GOT3 (cell line): ENCODE results near the gene CTSS.
"Not testable (repeated sequence)": the region's sequence is repeated elsewhere in the genome, so short reads cannot be mapped to it uniquely, and the experiment has no call there.

ENCODE experiments used
- DNase-seq: peaks from one replicate; lab custom pipeline; 2025; ENCODE audit warnings: mixed read lengths; lab: John Stamatoyannopoulos, UW

Gene CTSS

GRCh38 chr1:150775276-150775675 is 9.7 kb upstream of the CTSS start:
- no peak for DNase-seq

GRCh38 chr1:150772326-150772725 is 6.7 kb upstream of the CTSS start:
- DNase-seq, result no peak

DNA sequence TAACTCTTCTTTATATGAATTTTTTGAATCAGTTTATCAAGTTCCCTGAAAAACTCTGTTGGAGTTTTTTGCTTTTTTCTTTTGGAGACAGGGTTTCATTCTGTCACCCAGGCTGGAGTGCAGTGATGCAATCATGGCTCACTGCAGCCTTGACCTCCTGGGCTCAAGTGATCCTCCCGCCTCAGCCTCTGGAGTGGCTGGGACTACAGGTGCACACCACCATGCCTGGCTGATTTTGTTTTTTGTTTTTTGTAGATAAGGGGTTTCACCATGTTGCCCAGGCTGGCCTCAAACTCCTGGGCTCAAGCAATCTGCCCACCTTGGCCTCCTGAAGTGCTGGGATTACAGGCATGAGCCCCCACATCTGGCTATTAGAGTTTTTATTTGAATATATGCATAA is 2.1 kb upstream of the CTSS start:
- DNase-seq, result not testable (repeated sequence)

DNA sequence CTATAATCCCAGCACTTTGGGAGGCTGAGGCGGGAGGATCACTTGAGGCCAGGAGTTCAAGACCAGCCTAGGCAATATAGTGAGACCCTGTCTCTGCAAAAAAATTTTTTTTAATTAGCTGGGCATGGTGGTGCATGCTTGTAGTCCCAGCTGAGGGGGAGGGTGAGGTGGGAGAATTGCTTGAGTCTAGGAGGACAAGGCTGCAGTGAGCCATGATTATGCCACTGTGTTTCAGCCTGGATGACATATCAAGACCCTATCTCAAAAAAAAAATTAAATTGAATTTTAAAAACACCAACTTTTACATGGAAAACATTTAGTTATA is 361 bp upstream of the CTSS start:
- not testable (repeated sequence) for DNase-seq

- DNase-seq, result no peak
Observed at GRCh38 chr1:150764617-150765101, 919 bp downstream of the CTSS start.

DNA sequence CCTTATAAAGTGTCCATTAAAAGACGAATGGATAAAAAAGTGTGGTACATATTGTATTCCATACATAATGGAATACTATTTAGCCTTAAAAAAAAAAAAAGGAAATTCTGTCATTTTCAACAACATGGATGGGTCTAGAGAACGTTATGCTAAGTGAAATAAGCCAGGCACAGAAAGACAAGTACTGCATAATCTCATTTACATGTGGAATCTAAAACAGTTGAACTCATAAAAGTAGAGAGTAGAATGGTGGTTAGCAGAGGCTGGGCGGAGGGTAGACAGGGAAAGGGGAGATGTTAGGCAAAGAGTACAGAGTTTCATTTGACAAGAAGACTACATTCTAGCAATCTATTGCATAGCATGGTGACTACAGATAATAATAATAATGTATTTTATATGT is 2.6 kb downstream of the CTSS start:
- DNase-seq, result no peak

DNA sequence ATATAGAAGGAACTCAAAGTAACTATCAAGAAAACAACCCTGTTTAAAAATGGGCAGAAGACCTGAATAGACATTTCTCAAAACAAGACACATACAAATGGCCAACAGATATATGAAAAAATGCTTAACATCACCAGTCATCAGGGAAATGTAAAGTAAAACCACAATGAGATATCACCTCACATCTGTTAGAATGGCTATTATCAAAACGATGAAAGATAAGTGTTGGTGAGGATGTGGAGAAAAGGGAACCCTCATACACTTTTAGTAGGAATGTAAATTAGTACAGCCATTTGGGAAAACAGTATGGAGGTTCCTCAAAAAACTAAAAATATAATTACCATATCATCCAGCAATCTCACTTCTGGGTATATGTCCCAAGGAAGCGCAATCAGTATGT is 3.0 kb downstream of the CTSS start:
- no peak for DNase-seq

GRCh38 chr1:150761801-150762200 is 3.8 kb downstream of the CTSS start:
- DNase-seq, result no peak

- no peak for DNase-seq
Observed at GRCh38 chr1:150760013-150760412, 5.6 kb downstream of the CTSS start.

DNA sequence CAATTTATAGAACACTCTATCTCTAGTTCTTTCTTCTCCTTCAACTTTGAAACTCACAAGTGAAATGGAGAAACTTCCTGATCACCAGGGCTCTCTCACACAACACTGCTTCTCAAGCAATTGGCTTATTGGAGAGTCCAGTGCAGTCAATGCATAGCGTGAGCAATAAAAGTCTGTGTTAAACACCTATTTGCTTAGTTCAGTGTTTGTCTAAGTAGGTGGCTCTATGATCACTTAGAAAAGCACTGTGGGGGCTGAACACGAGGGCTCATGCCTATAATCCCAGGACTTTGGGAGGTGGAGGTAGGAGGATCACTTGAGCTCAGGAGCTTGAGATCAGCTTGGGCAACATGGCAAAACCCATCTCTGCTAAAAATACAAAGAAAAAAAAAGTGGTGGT is 12.2 kb downstream of the CTSS start:
- DNase-seq, result no peak

DNA sequence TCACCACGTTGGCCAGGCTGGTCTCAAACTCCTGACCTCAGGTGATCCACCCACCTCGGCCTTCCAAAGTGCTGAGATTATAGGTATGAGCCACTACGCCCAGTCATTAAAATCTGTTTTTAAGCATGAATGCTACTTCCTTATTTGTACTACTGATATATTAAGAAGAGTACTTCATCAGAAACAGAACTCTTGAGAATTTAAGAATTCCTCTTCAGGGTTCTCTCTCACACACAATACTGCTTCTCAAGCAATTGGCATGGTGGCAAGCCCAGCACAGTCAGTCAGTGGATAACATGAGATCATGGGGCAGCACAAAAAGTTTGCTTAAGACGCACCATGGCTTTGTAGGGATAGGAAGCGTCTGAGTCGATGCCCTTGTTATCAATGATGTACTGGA is 14.1 kb downstream of the CTSS start:
- no peak for DNase-seq

DNA sequence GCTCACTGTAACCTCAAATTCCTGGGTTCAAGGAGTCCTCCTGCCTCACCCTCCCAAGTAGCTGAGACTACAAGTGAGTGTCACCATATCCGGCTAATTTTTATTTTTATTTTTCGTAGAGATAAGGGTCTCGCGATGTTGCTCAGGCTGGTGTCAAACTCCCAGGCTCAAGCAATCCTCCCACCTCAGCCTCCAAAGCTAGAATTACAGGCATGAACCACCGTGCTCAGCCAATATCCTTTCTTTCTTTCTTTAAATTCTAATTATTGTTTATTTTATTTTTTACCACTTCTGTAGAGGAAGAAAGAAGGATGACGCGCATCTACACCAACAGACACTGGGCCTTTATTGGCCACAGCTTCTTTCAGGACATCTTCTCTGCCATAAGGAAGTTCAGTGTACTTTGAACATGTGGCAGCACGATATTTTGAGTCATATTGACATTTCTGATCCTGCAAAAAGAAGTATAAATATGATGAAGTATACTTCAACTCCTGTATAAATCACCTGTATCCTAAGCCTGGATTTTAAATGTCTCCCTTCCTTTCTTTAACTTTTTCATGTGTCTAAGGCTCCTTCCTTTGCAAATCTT is 15.8 kb downstream of the CTSS start:
- DNase-seq, result no peak

DNA sequence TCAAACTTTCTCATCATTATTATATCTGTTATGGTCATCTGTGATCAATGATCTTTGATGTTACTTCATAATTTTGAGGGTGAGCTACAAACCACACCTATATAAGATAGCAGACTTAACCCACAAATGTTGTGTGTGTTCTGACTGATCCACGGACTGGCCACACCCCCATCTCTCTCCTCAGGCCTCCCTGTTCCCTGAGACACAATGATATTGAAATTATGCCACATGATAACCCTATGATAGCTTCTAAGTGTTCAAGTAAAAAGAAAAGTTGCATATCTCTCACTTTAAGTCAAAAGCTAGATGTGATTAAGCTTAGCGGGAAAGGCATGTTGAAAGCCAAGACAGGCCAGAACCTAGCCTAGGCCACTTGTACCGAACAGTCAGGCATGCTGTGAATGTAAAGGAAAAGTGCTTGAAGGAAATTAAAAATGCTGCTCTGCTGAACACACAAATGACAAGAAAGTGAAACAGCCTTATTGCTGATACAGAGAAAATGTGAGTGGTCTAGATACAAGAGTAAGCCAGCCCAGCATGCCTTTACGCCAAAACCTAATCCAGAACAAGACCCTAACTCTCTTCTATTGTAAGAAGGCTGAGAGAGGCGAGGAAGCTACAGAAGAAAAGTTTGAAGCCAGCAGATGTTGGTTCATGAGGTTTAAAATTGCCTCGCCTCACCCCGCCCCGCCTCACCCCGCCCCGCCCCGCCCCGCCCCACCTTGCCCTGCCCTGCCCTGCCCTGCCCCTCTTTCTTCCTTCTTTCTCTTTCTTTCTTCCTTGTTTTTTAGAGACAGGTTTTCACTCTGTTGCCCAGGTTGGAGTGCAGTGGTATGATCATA is 16.5 kb downstream of the CTSS start:
- DNase-seq, result no peak

GRCh38 chr1:150730130-150730721 is 35.4 kb downstream of the CTSS start:
- DNase-seq, result no peak

DNA sequence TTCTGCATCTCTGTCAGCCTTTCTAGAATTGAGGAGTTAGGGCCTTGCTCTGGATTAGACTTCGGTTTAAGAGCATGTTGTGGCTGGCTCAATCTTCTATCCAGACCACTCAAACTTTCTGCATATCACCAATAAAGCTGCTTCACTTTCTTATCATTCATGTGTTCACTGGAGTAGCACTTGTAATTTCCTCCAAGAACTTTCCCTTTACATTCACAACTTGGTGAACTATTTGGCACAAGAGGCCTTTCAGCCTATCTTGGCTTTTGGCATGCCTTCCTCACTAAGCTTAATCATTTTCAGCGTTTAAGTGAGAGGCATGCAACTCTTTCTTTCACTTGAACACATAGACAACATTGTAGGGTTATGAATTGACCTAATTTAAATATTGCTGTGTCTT is 41.2 kb downstream of the CTSS start:
- no peak for DNase-seq

GRCh38 chr1:150720703-150721102 is 44.9 kb downstream of the CTSS start, which contains the start of gene HORMAD1:
Gene HORMAD1 (minus strand): TSS chr1:150720895. CDS start chr1:150719505, 1,390 bp downstream.
- DNase-seq, result no peak

GRCh38 chr1:150720098-150720497 is 45.5 kb downstream of the CTSS start:
- DNase-seq, result no peak

- no peak for DNase-seq
Observed at GRCh38 chr1:150718225-150718891, 47.2 kb downstream of the CTSS start.

GRCh38 chr1:150709031-150709430 is 56.5 kb downstream of the CTSS start:
- DNase-seq, result not testable (repeated sequence)

DNA sequence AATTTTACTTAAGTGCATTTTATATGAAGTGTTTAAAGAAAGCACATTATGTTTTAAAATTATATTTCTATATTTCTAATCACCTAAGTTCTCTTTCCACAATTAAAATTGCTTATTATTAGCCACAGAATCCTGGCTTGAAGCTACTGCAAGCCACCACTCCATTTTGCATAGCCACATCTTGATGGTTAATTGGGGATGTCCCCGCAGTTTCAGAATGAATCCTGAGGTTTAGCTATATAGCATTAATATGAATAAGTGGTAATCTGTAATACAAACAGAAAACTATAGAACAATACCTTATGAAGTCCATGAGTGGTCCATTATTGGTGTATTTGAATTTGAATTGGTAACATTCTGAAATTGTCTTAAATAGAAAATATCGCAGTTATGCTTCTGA is 57.0 kb downstream of the CTSS start:
- no peak for DNase-seq

DNA sequence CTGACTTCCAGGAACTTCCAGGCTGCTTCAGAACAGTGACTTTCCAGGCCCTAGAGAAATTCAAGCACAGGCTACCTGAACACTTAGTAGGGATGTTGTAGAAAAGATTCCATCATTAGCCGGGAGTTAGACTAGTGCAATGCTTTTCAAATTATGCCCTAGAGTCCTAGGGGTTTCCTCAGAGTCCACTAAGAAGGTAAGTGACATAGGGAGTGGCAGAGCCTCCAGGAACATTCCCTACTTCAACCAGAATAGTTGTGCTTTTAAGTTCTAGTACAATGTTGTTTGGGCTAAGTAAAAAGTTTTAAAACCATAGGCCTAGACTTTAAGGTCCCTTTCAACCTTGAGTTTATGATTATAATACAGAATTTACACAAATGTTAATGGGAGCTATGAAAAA is 59.5 kb downstream of the CTSS start:
- no peak for DNase-seq

DNA sequence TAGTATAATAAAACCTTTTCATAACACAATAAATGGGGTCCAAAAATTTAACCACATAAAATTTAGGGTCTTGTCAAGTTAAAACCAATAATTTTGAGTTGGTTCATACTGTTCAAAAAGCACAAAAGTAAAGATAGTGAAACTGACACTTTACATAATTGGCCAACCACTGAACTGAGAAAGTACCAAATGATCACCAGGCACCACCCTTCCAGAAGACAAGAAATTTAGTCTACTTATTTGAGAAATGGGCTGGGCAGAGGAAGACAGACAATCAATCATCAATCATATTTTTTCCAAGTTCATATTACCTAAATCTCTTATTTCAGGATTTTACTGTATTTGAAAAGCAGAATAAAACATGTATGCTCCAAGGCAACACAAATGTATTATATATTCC is 62.2 kb downstream of the CTSS start:
- DNase-seq, result no peak
